Mesenchymal stem cell (in vitro differentiated cells and primary cell): Measurements from ENCODE around the gene CXCL3.

Experiments
- DNase-seq: peaks from one replicate; pipeline ENCODE4 v3.0.0-alpha.2; 2013
- H2AFZ ChIP-seq: one replicate; pipeline ENCODE4 v1.6.1; 2013; ENCODE audit warnings: low read depth, mild to moderate bottlenecking, control low read depth, inconsistent platforms, low read length, moderate library complexity
- H2AK5ac ChIP-seq: 2 replicates; pipeline ENCODE4 v1.6.1; 2013; ENCODE audit warnings: low read length, moderate library complexity, mild to moderate bottlenecking, inconsistent platforms; ENCODE audit not compliant: severe bottlenecking
- H2BK120ac ChIP-seq: one replicate; pipeline ENCODE4 v1.6.1; 2013; ENCODE audit warnings: low read depth, mild to moderate bottlenecking, inconsistent platforms, low read length, moderate library complexity
- H2BK12ac ChIP-seq, 2 experiments: one replicate each; pipeline ENCODE4 v1.6.1; 2013; ENCODE audit warnings: inconsistent platforms in 2 of 2, low read length in 2 of 2, mild to moderate bottlenecking in 2 of 2, moderate library complexity in 2 of 2, control low read depth in 1 of 2
- H2BK15ac ChIP-seq: one replicate; pipeline ENCODE4 v1.6.1; 2013; ENCODE audit warnings: mild to moderate bottlenecking, low read depth, inconsistent platforms; ENCODE audit not compliant: poor library complexity, severe bottlenecking
- H2BK5ac ChIP-seq: 2 replicates; pipeline ENCODE4 v1.6.1; 2013; ENCODE audit warnings: low read depth, mild to moderate bottlenecking, low read length, control low read depth, inconsistent platforms; ENCODE audit not compliant: poor library complexity, severe bottlenecking
- H3K14ac ChIP-seq, 2 experiments: one replicate each; pipeline ENCODE4 v1.6.1; 2013; ENCODE audit warnings: inconsistent platforms in 2 of 2, low read length in 2 of 2, control low read depth in 1 of 2, mild to moderate bottlenecking in 1 of 2, moderate library complexity in 1 of 2
- H3K18ac ChIP-seq, 2 experiments: one replicate each; pipeline ENCODE4 v1.6.1; 2013; ENCODE audit warnings: inconsistent platforms in 2 of 2, low read length in 2 of 2, control low read depth in 1 of 2, low read depth in 1 of 2, mild to moderate bottlenecking in 1 of 2
- H3K23ac ChIP-seq, 2 experiments: one replicate each; pipeline ENCODE4 v1.6.1; 2013; ENCODE audit warnings: inconsistent platforms in 2 of 2, low read length in 2 of 2, mild to moderate bottlenecking in 2 of 2, moderate library complexity in 2 of 2, control low read depth in 1 of 2
- H3K27ac ChIP-seq: 2 replicates; pipeline ENCODE4 v1.5.1; 2013; ENCODE audit warnings: mild to moderate bottlenecking, moderate library complexity, low read length, control low read depth, inconsistent platforms; ENCODE audit not compliant: poor library complexity, severe bottlenecking
- H3K27me3 ChIP-seq, 2 experiments: 2 replicates each; pipeline versions ENCODE4 v1.6.1 to v1.7.0; 2013; ENCODE audit warnings: low read length in 2 of 2, mild to moderate bottlenecking in 2 of 2, moderate library complexity in 2 of 2, control low read depth in 1 of 2, inconsistent platforms in 1 of 2; ENCODE audit not compliant: control insufficient read depth in 1 of 2, insufficient read depth in 1 of 2
- H3K36me3 ChIP-seq, 2 experiments: 2 replicates each; pipeline versions ENCODE4 v1.6.1 to v1.7.0; 2013; ENCODE audit warnings: low read length in 2 of 2, control low read depth in 1 of 2, inconsistent platforms in 1 of 2, low read depth in 1 of 2, mild to moderate bottlenecking in 1 of 2; ENCODE audit not compliant: insufficient read depth in 2 of 2, control insufficient read depth in 1 of 2
- H3K4ac ChIP-seq, 2 experiments: one replicate each; pipeline ENCODE4 v1.6.1; 2013; ENCODE audit warnings: inconsistent platforms in 2 of 2, low read length in 2 of 2, mild to moderate bottlenecking in 2 of 2, moderate library complexity in 2 of 2, control low read depth in 1 of 2, low read depth in 1 of 2
- H3K4me1 ChIP-seq: 2 replicates; pipeline ENCODE4 v1.6.1; 2013; ENCODE audit warnings: low read depth, low read length, control low read depth; ENCODE audit not compliant: control insufficient read depth, insufficient read depth
- H3K4me2 ChIP-seq: 2 replicates; pipeline ENCODE4 v1.6.1; 2013; ENCODE audit warnings: low read length, mild to moderate bottlenecking, inconsistent platforms; ENCODE audit not compliant: poor library complexity, severe bottlenecking
- H3K4me3 ChIP-seq, 2 experiments: 2 replicates each; pipeline versions ENCODE4 v1.5.1 to v1.7.0; 2013; ENCODE audit warnings: low read length in 2 of 2, mild to moderate bottlenecking in 2 of 2, control low read depth in 1 of 2, low read depth in 1 of 2; ENCODE audit not compliant: insufficient read depth in 1 of 2
- H3K79me1 ChIP-seq: replicated peaks from 2 replicates; pipeline ENCODE4 v1.6.1; 2013; ENCODE audit warnings: mild to moderate bottlenecking, control low read depth, low read length, inconsistent platforms; ENCODE audit not compliant: poor library complexity, severe bottlenecking
- H3K9ac ChIP-seq: 2 replicates; pipeline ENCODE4 v1.7.0; 2013; ENCODE audit warnings: mild to moderate bottlenecking, low read length, moderate library complexity
- H3K9me3 ChIP-seq: 2 replicates; pipeline ENCODE4 v1.7.0; 2013; ENCODE audit warnings: mild to moderate bottlenecking, low read length; ENCODE audit not compliant: control insufficient read depth
- H4K8ac ChIP-seq: one replicate; pipeline ENCODE4 v1.6.1; 2013; ENCODE audit warnings: inconsistent platforms, mild to moderate bottlenecking, low read length, moderate library complexity
- H4K91ac ChIP-seq: one replicate; pipeline ENCODE4 v1.6.1; 2013; ENCODE audit warnings: mild to moderate bottlenecking, low read length, inconsistent platforms
- WGBS: methylation state at CpG from one replicate; pipeline ENCODE4 v1.1.7; 2013; ENCODE audit warnings: mixed read lengths; 5-methylcytosine and 5-hydroxymethylcytosine counted together

Gene CXCL3

GRCh38 chr4:74059161-74059829 is 20.8 kb upstream of the CXCL3 start:
- peaks cover 2% of the 10 kb centered on the region for H3K9me3 ChIP-seq

DNA sequence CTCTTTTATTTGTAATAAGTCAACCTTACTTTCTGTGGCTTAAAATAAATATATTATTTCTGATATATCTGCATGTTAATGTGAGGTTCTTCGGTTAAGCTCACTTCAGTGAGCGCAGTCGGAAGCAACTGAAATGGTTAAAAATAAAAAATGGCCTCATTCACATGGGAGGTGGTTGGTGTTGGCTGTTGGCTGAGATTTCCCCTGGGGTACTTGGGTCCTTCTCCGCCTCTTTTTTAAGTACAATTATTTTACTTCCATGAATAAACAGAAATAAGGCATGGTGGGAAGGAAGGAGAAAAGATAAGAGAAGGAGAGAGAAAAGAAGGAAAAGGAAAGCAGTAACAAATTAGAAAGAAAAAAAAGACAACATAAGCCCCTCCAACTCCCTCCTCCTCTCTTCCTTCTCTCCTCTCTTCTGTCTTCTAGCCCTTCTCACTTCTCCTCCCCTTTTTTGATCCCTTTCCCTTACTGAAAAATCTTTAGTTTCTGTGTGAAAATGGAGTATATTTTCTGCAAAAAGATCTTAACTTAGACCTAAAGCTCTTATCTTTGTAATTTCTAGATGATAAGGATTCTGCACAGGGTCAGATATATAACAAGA is 19.7 kb upstream of the CXCL3 start:
- Histone ChIP-seq H3K4me1 (no peaks in the 10 kb centered on the region), H2BK15ac (no peak overlapping the region), H3K4ac (no peak overlapping the region), H3K36me3 (no peaks in the 10 kb centered on the region), H2BK12ac (no peak overlapping the region), H3K4me2 (no peak overlapping the region), H3K27me3 (no peaks in the 10 kb centered on the region), H3K9me3 (peaks cover 2% of the 10 kb centered on the region), H3K27ac (no peak overlapping the region), H2BK120ac (no peak overlapping the region), H3K79me1 (no peaks in the 10 kb centered on the region), H3K4me3 (no peak overlapping the region), H3K9ac (no peak overlapping the region), H3K23ac (no peak overlapping the region), H3K14ac (no peak overlapping the region), H2AFZ (no peak overlapping the region), H2BK5ac (no peak overlapping the region), H3K18ac (no peak overlapping the region), H4K91ac (no peak overlapping the region), H2AK5ac (no peak overlapping the region), H4K8ac (no peak overlapping the region)
- DNase-seq, result no peak
- 94% methylated on average over 3 of the region's 4 CpGs for WGBS

More at GRCh38 chr4:74059161-74059829, 20.8 kb upstream of the CXCL3 start:
- Histone ChIP-seq H3K23ac (no peak overlapping the region), H2BK12ac (no peak overlapping the region), H2AK5ac (no peak overlapping the region), H4K91ac (no peak overlapping the region), H3K4ac (peak overlapping the region in 1 of 2 experiments; percentile 49), H2BK5ac (no peak overlapping the region), H2BK15ac (no peak overlapping the region), H3K79me1 (no peaks in the 10 kb centered on the region), H3K36me3 (no peaks in the 10 kb centered on the region), H2BK120ac (no peak overlapping the region), H3K4me3 (no peak overlapping the region), H3K4me1 (no peaks in the 10 kb centered on the region), H3K18ac (peak overlapping the region in 1 of 2 experiments; percentile 21), H3K27me3 (no peaks in the 10 kb centered on the region), H3K27ac (no peak overlapping the region), H2AFZ (no peak overlapping the region), H4K8ac (no peak overlapping the region), H3K14ac (no peak overlapping the region), H3K9ac (no peak overlapping the region), H3K4me2 (no peak overlapping the region)
- no peak for DNase-seq
- 87% methylated on average over 2 of the region's 2 CpGs for WGBS

GRCh38 chr4:74057588-74057987 is 19.1 kb upstream of the CXCL3 start:
- Histone ChIP-seq H2BK15ac (no peak overlapping the region), H3K36me3 (no peaks in the 10 kb centered on the region), H2BK5ac (no peak overlapping the region), H3K4me3 (no peak overlapping the region), H2BK120ac (no peak overlapping the region), H3K79me1 (no peaks in the 10 kb centered on the region), H3K4ac (peak overlapping the region in 1 of 2 experiments; percentile 51), H2BK12ac (no peak overlapping the region), H3K9ac (peak overlapping the region; percentile 70), H2AFZ (no peak overlapping the region), H3K18ac (peak overlapping the region in 1 of 2 experiments; percentile 24), H3K14ac (no peak overlapping the region), H3K23ac (no peak overlapping the region), H4K8ac (no peak overlapping the region), H3K27me3 (no peaks in the 10 kb centered on the region), H4K91ac (no peak overlapping the region), H3K27ac (no peak overlapping the region), H3K9me3 (peaks cover 2% of the 10 kb centered on the region), H3K4me1 (no peaks in the 10 kb centered on the region), H2AK5ac (no peak overlapping the region), H3K4me2 (no peak overlapping the region)
- 86% methylated on average over 1 of the region's 1 CpG for WGBS
- peak; percentile 10 for DNase-seq

- Histone ChIP-seq H3K9me3 (peaks cover 2% of the 10 kb centered on the region), H2BK120ac (no peak overlapping the region), H3K9ac (peak overlapping the region; percentile 70), H4K8ac (no peak overlapping the region), H3K4me1 (no peaks in the 10 kb centered on the region), H3K23ac (no peak overlapping the region), H3K27me3 (no peaks in the 10 kb centered on the region), H2AK5ac (no peak overlapping the region), H2AFZ (no peak overlapping the region), H3K36me3 (no peaks in the 10 kb centered on the region), H4K91ac (no peak overlapping the region), H3K27ac (no peak overlapping the region), H3K4ac (no peak overlapping the region), H3K14ac (no peak overlapping the region), H2BK12ac (no peak overlapping the region), H3K4me3 (no peak overlapping the region), H3K79me1 (no peaks in the 10 kb centered on the region), H3K4me2 (no peak overlapping the region), H2BK15ac (no peak overlapping the region), H2BK5ac (no peak overlapping the region), H3K18ac (no peak overlapping the region)
- WGBS, result 13% methylated on average over 3 of the region's 4 CpGs
- peak; percentile 92 for DNase-seq
Observed at GRCh38 chr4:74056858-74057562, 18.5 kb upstream of the CXCL3 start.
